SK-N-SH (cell line): ENCODE results near the gene FRMD5.

Source experiments
- CTCF ChIP-seq: fragments of 200-600 bp; sonication (generic); IDR thresholded peaks from 2 replicates; pipeline ENCODE4 v1.6.1; 2017; ENCODE audit warnings: antibody characterized with exemption, mild to moderate bottlenecking, moderate library complexity
- EP300 ChIP-seq, 2 experiments: IDR thresholded peaks; 2 replicates each; pipeline versions ENCODE4 v1.4.0 to v1.6.1; 2012; ENCODE audit warnings: borderline replicate concordance in 1 of 2, low read depth in 1 of 2, low read length in 1 of 2
- MEF2A ChIP-seq: IDR thresholded peaks from 2 replicates; pipeline ENCODE4 v1.4.0; 2012; ENCODE audit warnings: low read depth, borderline replicate concordance
- NFIC ChIP-seq: IDR thresholded peaks from 2 replicates; pipeline ENCODE4 v1.4.0; 2012; ENCODE audit warnings: borderline replicate concordance
- NRF1 ChIP-seq: IDR thresholded peaks from 2 replicates; pipeline ENCODE4 v1.6.1; 2012; ENCODE audit warnings: low read depth, mild to moderate bottlenecking, low read length
- POLR2AphosphoS5 ChIP-seq: IDR thresholded peaks from 2 replicates; pipeline ENCODE4 v1.6.1; 2012; ENCODE audit warnings: low read depth, low read length
- RCOR1 ChIP-seq: fragments of 150-350 bp; IDR thresholded peaks from 2 replicates; pipeline ENCODE4 v1.6.1; 2017; ENCODE audit warnings: antibody characterized with exemption, low read length
- RFX5 ChIP-seq: IDR thresholded peaks from 2 replicates; pipeline ENCODE4 v1.6.1; 2012; ENCODE audit warnings: mild to moderate bottlenecking, improper control_type of control experiment, low read length
- YY1 ChIP-seq: IDR thresholded peaks from 2 replicates; pipeline ENCODE4 v1.4.0; 2012; ENCODE audit warnings: low read depth, mild to moderate bottlenecking

- no peak for TF ChIP-seq POLR2AphosphoS5
- TF ChIP-seq RCOR1, result no peak
- no peak for TF ChIP-seq YY1
- no peak for TF ChIP-seq RFX5
- TF ChIP-seq CTCF, result no peak
- no peak; the same call in 1 of the 2 replicates for TF ChIP-seq NFIC
- TF ChIP-seq MEF2A, result no peak
- no peak for TF ChIP-seq NRF1
- TF ChIP-seq EP300 (IDR thresholded peaks at IDR 0.05; ENCODE audit: borderline replicate concordance in 1 of 2, low read depth in 1 of 2, low read length in 1 of 2), result no peak
These were observed 112.4 kb downstream of the FRMD5 start for GRCh38 chr15:44082558-44083157.
